HG03159 (cell line): ENCODE results near the gene SLC25A1.

ENCODE experiments used
- ATAC-seq: cut with Tn5 transposase; IDR thresholded peaks from one replicate; pipeline ENCODE4 v1.9.1; 2021; ENCODE audit warnings: mild to moderate bottlenecking, moderate library complexity; ENCODE audit not compliant: unreplicated experiment

Gene SLC25A1

GRCh38 chr22:19139974-19140373 is 38.6 kb downstream of the SLC25A1 start:
- no peak for ATAC-seq

GRCh38 chr22:19139001-19139356 is 39.6 kb downstream of the SLC25A1 start:
- ATAC-seq, result no peak

GRCh38 chr22:19138217-19139000 is 40.1 kb downstream of the SLC25A1 start:
- ATAC-seq, result no peak

- ATAC-seq, result no peak
Observed at GRCh38 chr22:19137384-19138216, 40.9 kb downstream of the SLC25A1 start.

GRCh38 chr22:19136915-19137314 is 41.6 kb downstream of the SLC25A1 start:
- ATAC-seq, result no peak

GRCh38 chr22:19134874-19135273 is 43.7 kb downstream of the SLC25A1 start:
- no peak for ATAC-seq

- ATAC-seq, result no peak
Observed at GRCh38 chr22:19134176-19134831, 44.2 kb downstream of the SLC25A1 start.

- no peak for ATAC-seq
Observed at GRCh38 chr22:19133561-19133960, 45.0 kb downstream of the SLC25A1 start.

GRCh38 chr22:19132693-19133400 is 45.7 kb downstream of the SLC25A1 start:
- no peak for ATAC-seq

GRCh38 chr22:19132153-19132552 is 46.4 kb downstream of the SLC25A1 start:
- no peak for ATAC-seq

GRCh38 chr22:19131685-19132015 is 46.9 kb downstream of the SLC25A1 start:
- ATAC-seq, result no peak

GRCh38 chr22:19130959-19131684 is 47.4 kb downstream of the SLC25A1 start, which contains the start of gene TSSK2:
Gene TSSK2, plus strand, starts transcription at chr22:19131308. Its CDS starts 92 bp downstream, at chr22:19131400.
- no peak for ATAC-seq

- ATAC-seq, result no peak
Observed at GRCh38 chr22:19129871-19130270, 48.7 kb downstream of the SLC25A1 start.

GRCh38 chr22:19128946-19129727 is 49.4 kb downstream of the SLC25A1 start:
- ATAC-seq, result no peak

GRCh38 chr22:19128009-19128401 is 50.5 kb downstream of the SLC25A1 start:
- no peak for ATAC-seq

- ATAC-seq, result no peak
Observed at GRCh38 chr22:19127329-19128008, 51.1 kb downstream of the SLC25A1 start.

GRCh38 chr22:19126309-19127273 is 51.9 kb downstream of the SLC25A1 start:
- no peak for ATAC-seq
